NCI-H510A (cell line): Measurements from ENCODE around the gene OR6S1.
"Not testable (repeated sequence)": the region's sequence is repeated elsewhere in the genome, so short reads cannot be mapped to it uniquely, and the experiment has no call there.

Source experiments
- DNase-seq: peaks from one replicate; lab custom pipeline; 2025; lab: John Stamatoyannopoulos, UW

Gene OR6S1

DNA sequence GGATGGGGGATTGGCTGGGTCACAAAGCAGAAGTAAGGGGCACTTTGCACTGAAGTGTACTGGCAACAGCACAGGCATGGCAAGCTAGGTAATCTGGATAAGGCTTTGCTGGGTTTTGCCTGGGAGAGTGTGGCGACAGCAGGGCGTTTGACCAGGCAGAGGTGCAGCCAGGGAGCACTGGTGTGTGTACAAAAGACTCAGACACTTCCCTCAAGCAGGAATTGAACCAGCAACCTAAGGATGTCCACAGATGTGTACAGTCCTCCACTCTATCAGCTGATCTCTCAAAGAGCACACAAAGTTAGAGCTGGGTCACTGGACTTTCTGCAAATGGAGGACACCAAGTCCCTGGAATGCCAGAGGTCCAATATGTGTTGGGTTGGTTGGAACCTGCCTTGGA is 27.5 kb upstream of the OR6S1 start:
- no peak for DNase-seq

DNA sequence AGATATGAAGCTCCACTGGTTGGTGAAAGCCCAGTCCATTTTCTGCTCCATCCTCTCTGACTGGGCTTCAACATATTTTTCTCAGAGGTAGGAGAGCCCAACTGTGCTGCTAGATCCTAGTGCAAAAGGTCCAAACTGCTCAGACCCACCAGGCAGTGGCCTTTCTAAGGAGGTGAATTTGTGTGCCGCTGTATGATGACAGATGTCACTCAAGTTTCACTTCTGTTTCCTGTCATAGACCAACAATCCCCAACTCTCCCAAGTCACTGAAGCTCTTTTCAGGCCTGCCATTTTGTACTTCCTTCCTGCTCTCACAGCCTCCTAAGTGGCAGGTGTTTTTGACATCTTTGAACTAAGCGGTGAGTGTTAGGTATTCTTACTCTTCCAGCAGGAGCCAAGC is 26.5 kb upstream of the OR6S1 start:
- no peak for DNase-seq

DNA sequence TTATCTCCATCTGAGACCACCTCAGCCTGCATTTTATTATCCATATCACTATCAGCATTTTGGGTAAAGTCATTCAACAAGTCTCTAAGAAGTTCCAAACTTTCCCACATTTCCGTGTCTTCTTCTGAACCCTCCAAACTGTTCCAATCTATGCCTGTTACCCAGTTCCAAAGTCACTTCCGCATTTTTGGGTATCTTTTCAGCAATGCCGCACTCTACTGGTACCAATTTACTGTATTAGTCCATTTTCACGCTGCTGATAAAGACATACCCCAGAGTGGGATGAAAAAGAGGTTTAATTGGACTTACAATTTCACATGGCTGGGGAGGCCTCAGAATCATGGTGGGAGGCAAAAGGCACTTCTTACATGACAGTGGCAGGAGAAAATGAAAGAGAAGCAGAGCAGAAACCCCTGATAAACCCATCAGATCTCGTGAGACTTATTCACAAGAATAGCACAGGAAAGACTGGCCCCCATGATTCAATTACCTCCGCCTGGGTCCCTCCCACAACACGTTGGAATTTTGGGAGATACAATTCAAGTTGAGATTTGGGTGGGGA is 25.0 kb upstream of the OR6S1 start:
- DNase-seq = not testable (repeated sequence)

DNA sequence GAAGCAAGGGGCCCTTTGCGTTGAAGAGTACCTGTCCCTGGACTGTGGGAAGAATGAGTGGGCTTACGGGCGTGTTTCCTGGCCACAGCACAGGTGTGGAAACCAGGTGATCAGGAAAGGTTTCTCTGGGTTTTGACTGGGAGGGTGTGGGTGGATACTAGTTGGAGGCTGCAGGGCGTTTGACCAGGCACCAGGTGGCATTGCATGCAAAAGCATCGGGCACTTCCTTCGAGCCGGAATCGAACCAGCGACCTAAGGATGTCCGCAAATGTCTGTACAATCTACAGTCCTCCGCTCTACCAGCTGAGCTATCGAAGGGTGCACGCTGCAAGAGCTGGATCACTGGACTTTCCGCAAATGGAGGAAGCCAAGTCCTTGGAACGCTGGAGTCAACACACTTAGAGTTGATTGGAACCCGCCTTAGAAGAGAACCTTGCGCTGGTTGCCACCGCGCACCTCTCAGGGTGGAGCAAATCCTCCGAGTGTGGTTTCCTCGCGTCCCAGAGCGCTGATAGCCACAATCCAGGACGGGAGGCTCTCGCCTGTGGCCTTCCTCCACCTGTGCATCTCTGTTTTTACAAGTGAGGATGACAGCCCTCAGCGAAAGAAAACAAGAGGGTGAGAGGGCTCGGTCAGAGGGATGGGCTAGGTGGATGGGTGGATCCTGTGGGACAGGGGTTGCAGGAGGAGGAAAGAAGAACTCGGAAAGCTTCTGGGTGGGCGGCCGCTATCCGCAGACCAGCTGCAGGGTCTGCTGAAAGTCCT is 21.7 kb upstream of the OR6S1 start:
- DNase-seq = no peak

DNA sequence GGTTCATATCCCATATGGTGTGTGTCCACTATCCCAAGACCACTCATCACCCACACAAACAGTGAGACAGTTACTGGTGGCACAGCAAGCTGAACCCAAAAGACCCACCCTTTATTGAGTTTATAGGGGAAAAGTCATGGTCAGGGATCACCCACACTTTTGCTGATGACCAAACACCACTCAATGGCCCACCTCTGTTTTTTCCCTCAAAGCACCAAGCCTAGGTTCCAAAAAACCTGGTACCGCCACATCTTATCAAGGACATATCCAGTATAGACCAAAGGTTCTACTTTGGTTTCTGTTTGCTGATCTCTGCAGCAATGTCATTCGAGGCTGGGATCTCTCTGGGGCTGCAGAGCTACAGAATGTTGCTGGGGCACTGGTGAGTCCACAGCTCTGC is 19.7 kb upstream of the OR6S1 start:
- DNase-seq = no peak

DNA sequence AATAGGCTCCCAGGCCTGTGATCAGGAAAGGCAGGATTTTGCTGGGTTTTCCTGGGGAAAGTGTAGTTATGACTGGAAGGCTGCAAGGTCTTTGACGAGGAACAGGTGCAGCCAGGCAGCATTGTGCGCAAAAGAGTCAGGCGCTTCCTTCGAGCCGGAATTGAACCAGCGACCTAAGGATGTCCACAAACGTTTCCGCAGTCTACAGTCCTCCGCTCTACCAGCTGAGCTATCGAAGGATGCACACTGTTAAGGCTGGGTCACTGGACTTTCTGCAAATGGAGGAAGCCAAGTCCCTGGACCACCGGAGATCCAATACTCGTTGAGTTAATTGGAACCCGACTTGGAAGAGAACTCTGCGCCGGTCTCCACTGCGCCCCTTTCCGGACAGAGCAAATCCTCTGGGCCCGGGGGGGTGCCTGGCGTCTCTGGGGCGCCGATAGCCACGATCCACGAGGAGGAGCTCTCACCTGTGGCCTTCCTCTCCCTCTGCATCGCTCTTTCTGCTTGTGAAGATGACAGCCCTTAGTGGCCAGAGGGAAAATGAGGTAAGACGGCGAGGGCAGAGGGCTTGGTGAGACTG is 18.4 kb upstream of the OR6S1 start:
- no peak for DNase-seq

DNA sequence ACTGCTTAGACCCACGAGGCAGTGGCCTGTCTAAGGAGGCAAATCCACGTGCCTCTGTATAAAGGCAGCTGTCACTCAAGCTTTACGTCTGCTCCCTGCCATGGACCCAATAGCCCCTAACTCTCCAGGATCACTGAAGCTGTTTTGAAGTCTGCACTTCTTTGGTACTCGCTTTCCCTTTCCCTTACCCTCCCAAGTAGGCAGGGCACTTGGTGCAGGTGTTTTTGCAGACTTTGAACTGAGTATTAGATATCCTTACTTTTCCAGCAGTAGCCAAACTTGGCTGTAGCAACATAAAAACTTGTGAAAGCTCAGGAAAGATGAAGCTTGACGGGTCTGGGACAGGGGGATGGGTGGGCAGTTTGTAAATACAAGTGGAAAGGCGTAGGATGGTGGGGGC is 17.8 kb upstream of the OR6S1 start:
- DNase-seq = no peak

DNA sequence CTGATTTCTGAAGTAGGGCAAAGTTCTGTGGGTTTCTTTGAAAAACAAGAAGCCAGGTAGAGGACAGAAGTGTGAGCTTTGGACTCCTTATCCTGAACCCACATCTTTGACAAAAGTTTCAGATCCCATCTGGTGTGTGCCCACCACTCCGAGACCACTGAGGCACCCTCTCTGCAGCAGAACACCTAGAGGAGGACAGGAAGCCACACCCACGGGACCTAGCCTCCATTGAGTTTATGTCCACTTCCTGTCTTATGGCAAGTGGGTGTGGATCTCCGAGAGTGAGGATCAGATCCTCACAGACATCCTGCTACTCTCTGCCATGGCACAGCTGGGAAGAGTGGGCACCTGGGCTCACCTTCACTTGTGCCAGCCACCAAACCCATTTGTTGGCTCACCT is 16.8 kb upstream of the OR6S1 start:
- no peak for DNase-seq

DNA sequence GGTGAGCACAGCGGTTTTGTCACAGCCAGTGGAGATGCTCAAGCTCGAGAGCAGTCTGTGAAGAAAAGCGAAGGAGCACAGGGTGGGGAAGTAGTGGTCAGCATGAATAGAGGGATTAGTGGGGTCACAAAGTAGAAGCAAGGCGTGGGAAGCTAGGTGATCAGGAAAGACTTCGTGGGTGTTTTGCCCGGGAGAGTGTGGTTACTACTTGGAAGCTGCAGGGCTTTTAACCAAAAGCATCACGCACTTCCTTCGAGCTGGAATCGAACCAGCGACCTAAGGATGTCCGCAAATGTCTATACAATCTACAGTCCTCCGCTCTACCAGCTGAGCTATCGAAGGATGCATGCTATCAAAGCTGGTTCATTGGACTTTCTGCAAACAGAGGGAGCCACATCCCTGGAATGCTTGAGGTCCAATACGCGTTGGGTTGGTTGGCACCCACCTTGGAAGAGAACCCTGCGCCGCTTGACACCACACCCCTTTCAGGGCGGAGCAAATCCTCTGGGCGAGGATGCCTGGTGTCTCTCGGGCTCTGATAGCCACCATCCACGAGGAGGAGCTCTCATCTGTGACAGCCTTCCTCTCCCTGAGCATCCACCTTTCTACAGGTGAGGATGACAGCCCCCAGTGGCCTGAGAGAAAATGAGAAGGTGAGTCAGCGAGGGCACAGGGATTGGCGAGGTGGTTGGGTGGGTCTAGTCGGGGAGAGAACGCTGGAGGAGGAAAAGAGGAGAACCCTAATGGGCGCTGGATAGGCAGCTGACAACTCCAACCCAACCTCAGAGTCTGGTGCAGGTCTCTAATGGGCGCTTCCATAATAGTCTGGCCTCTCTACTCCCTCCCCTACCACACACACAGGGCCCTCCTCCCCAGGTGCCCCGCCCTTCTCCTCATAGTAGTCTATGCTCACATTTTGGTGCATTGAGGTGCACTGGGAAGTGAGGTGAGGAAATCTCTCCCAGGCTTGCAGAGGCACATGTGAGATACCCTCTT is 16.0 kb upstream of the OR6S1 start:
- no peak for DNase-seq

DNA sequence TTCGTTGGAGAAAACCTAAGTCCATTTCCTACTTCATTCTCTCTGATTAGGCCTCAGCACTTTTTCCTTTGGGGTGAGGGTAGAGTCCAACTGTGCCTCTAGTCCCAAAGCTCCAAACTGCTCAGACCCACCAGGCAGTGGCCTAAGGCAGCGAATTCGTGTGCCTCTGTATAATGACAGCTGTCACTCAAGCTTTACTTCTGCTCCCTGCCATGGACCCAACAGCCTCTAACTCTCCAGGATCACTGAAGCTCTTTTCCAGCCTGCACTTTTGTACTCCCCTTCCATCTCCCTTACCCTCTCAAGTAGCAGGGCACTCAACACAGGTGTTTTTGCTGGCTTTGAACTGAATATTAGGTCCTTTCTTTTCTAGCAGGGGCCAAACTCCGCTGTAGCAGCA is 14.8 kb upstream of the OR6S1 start:
- no peak for DNase-seq

DNA sequence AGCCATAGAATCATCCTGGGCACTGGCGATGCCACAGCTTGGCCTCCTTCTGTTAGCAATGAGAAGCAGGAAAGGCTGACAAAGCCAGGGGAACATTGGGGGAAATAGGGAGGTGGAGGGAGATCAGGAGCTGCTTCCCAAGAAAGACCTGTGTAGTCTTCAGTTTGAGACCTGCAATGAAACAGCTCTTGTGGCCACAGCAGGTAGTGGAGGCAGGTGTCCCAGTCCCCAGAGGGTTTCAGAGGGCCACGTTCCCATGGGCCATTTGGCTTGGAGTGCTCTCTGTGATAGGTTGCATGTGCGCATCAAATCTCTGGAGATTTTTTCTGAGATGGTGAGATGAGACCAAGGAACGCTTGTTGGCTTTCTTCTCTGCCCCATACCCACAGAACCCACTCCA is 14.4 kb upstream of the OR6S1 start:
- DNase-seq = no peak

DNA sequence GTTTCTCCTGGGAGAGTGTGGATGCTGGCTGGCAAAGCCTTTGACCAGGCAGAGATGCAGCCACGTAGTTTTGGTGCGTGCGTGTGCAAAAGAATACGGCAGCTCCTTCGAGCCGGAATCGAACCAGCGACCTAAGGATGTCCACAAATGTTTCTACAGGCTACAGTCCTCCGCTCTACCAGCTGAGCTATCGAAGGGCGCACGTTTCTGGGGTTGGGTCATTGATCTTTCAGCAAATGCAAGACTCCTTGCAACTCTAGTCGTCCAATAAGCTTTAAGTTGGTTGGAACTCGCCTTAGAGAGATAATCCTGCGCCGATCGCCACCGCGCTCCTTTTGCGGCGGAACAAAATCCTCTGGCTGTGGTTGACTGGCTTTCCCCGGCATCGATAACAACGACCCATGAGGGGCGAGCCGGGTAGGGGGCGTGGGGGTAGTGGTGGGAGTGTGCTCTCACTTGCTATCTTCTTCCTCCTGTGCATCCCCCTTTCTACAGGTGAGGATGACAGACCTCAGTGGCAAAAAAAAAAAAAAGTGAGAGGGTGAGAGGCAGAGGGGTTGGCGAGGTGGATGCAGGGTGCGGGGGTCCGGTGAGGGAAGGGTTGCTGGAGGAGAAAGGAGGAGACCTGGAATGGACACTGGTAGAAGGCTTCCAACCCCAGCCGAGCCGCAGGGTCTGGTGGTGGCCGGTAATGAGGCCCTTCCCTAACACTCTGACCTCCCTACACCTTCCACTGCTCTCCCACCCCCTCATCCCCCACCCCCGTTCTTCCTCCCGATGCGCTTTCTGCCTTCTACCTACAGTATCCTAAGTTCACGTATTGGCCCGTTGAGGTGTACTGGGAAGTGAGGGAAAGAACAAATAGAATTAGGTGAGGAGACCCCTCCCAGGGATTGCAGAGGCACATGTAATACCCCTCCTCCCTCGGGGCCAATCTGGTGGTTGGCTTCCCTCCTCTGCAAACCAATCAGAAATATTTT is 11.8 kb upstream of the OR6S1 start:
- no peak for DNase-seq

DNA sequence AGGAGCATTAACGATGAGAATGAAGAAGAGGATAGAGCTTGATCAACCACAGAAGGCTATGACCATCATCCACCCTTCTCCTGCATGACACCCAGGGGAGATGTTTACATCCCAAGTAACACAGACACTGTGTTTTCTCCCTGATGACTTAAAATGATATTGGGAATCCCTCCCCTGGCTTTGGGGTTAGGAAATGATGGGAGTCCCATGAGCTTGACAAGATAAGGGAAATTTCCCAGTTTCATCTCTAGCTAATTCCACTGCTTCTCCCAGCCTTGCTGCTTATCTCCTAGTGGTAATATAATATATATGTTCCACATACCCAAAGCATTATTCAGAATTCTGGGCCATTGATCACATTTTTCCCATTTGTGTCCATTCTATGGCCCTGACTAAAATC is 4.0 kb upstream of the OR6S1 start:
- no peak for DNase-seq

DNA sequence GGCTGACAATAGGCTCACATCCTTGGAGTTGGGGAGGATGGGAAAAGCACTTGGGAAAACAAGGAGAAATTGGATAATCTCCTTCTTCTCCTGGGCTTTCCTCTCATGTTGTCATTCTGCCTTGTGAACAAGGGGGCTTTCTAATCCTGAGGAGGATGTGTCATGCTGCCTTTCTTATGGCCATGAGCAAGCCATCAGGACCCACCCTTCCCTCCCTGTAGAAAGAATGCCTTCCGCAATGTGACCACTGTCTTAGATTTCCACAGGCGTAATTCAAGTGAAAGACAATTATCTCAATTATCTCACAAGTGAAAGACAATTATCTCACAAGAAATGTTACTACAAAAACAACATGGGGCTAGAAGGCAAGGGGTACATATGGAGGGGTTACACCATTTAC is 3.0 kb upstream of the OR6S1 start:
- no peak for DNase-seq

DNA sequence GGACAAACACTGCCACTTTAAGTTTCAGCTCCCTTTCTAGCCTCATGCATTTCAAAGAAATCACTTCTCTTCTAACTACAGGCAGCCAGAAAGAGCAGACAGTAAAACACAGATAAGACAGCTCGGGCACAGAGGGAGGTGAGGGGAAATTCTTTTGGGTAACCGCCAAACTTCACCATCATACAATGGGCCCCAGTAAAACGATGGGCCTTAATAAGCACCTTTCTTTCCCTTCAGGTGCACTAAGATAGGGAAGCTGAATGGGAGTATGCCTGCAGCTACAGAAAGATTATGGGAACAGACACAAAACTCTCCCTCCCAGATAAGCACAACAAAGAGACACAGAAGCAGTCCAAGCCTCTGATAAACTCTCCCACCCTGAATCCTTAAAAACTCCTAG is 1.3 kb upstream of the OR6S1 start:
- DNase-seq = not testable (repeated sequence)

DNA sequence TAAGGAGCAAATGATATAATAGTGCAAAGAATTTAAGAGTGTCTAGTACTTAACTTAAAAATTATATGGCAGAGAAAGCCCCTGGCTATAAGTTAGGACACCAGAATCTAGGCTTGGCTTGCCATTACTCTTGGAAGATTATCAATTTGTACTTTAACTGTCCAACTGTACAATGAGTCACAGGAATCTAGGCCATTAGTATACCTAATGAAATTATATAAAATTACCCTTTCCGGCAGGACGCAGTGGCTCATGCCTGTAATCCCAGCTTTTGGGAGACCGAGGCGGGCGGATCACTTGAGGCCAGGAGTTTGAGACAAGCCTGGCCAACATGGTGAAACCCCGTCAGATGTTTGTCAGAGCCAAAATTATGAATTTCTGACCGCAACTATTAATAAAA is 691 bp upstream of the OR6S1 start:
- DNase-seq = no peak

DNA sequence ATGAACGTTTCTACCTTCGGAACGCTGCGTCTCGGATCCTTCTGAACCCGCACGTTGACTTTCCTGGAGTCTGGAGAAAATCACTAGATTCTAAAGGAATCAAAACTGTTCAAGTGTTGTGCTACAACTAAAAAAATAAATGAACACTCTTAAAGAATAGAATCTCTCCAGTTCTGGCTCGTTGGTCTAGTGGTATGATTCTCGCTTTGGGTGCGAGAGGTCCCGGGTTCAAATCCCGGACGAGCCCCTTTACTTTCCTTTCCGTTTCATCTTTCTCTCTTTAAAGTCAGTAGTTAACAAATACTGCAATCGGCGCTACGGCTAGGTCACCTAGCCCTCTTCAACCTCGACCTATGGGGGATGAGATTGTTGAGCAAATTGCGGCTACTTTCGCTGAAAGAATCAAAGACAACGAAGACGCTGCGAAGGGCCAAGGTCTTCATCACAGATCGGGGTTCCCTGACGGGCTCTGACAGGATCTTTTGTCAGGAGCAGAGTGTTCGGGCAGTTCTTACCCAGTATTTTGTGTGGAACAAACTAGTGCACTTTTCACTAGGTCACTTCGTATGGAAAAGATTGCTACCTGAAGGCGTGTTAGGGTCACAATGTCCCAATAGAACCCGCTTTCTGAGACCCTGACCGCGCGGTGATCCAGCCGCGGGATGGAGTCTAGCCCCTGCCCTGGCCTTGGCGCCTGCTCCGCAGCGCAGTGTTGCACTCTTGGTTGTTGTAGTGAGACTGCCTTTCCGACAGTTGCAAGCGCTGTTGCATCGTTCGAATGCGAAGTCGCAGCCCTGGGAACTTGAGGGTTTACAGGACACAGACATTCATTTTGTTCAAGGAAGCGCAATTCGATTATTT is 8.4 kb downstream of the OR6S1 start:
- DNase-seq = no peak

DNA sequence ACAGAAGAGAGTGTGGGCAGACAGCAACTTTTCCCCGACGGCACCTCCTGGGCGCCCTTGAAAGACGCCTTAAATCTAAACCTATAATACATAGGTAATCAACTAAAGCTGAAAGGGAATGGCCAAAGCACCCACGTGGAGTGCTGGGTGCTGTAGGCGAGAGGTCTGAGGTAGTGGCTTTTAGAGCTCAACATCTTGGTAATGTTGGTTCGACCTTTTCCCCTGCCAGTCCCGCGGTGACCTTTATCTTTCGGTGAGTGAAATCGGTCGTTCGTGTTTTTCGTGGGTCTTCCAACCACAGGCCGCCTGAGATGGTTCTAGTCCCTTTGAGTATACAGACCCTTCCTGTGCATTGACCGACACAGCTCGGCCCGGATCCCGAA is 9.1 kb downstream of the OR6S1 start:
- no peak for DNase-seq

DNA sequence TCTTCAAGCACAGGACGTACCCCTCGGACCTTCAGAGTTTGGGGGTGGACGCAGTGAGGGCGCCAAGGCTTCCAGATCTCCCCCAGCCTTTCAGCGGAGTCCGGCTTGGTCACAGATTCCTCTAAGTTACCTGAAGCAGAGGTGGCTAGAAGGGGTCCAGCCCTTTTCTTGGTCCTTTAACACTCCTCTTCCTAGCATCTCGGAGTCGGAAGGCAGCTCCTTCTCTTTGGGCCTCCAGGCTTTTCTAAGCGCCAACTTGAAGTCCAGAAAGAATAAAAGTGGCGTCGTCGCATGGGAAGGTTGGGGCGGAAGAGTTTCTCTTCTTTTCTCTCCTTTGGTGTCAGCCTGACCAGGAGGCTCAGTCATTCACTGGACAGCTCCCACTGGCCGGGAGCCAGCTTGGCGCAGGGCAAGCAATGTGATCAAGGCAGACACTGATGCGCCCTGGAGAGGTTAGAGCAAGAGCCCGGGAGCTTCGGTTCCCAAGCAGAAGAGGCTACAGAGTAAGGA is 9.6 kb downstream of the OR6S1 start:
- DNase-seq = no peak
